ENCODE results near the gene CNTN1. TPM values are rescaled to one million over a fixed set of nuclear protein-coding genes. Genes with fewer than 3 reads are reported as not detected.

CNTN1 gene
- total and polyA plus RNA-seq, 2 experiments from 2014 or later: 0.58 to 2.4 TPM

DNA sequence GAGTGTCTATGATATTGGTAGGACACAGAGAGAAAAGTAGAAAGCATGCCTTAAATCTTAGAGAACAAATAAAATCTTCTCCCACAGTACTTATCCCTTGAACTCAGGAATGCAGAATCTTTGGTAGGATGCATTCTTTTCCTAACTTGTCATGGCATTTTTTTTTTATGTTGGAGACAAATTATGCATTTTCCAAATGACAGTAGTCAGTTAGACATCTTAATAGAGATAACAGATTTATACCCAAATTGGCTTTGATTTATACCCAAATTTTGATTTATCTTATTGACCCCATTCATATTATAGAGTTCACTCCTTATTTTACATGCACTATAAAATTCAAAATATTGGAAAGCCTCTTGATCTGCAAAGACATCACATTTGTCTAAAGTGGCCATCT, 132.9 kb downstream of the CNTN1 start:
- H3K9me2 ChIP-seq (replicated peaks; ENCODE audit: insufficient read depth): no peaks in the 10 kb centered on the region
- TF ChIP-seq EZH2 (IDR thresholded peaks at IDR 0.05; ENCODE audit: borderline replicate concordance) (no peak), EZH2phosphoT487 (IDR thresholded peaks at IDR 0.05; ENCODE audit: low read depth, severe bottlenecking, unreplicated experiment) (no peak)
- TF ChIP-seq, protein P1, sequence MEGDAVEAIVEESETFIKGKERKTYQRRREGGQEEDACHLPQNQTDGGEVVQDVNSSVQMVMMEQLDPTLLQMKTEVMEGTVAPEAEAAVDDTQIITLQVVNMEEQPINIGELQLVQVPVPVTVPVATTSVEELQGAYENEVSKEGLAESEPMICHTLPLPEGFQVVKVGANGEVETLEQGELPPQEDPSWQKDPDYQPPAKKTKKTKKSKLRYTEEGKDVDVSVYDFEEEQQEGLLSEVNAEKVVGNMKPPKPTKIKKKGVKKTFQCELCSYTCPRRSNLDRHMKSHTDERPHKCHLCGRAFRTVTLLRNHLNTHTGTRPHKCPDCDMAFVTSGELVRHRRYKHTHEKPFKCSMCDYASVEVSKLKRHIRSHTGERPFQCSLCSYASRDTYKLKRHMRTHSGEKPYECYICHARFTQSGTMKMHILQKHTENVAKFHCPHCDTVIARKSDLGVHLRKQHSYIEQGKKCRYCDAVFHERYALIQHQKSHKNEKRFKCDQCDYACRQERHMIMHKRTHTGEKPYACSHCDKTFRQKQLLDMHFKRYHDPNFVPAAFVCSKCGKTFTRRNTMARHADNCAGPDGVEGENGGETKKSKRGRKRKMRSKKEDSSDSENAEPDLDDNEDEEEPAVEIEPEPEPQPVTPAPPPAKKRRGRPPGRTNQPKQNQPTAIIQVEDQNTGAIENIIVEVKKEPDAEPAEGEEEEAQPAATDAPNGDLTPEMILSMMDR (IDR thresholded peaks at IDR 0.05; ENCODE audit: poor library complexity): no peak
- H3K27ac ChIP-seq: no peak overlapping the region
- H2AFZ ChIP-seq: no peak overlapping the region
- H3K9me3 ChIP-seq (ENCODE audit: low read depth): no peaks in the 10 kb centered on the region
- no peak overlapping the region for H3K4me2 ChIP-seq
- H3K36me3 ChIP-seq (replicated peaks; ENCODE audit: insufficient read depth, low read depth): no peaks in the 10 kb centered on the region
- H3K79me2 ChIP-seq: no peaks in the 10 kb centered on the region
- no peaks in the 10 kb centered on the region for H3K4me1 ChIP-seq (ENCODE audit: insufficient read depth)
- DNase-seq (ENCODE audit: low spot score): no peak
- no peaks in the 10 kb centered on the region for H4K20me1 ChIP-seq (ENCODE audit: insufficient read depth, poor library complexity, severe bottlenecking)
- no peak overlapping the region for H3K4me3 ChIP-seq
- H3K27me3 ChIP-seq: no peaks in the 10 kb centered on the region

DNA sequence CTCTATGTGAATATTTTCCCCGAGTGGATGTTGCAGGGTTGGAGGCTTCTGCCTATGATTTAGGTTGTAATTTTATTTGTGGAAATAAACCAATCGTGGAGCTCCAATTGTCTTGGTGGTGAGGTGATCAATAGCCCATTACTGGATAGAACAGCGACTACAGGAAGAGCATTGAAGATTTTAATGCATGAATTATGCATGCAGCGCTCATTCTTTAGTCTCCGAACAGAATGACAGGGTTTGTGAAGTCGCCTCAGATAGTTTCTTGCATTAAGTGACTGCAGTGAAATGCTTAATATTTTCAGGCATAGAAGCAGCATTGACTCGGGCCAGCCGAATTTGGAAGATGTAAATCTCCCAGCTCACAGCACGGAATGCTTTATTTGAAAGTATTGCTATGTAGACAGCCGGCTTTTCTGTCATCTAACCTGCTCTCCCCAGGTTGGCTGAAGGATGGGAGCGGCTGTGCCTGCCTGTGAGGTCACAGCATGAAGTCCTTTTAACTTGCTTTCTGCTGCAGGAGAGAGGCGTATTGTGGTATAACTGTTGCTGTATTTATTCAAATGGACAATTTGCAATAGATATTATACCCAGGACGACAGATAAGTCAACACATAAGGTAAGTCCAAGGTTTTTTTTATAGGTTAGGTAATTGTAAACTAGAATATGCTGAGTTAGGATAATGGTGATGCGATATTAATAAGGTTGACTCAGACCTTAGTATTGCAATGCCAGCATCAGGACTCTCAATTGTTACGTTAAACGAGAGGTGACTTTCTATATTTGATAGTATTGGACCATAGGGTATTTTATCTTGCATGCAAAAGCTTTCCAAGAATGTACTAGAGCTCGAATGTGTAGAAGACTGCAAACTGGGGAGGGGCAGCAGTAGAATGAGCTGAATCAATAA, 135.7 kb downstream of the CNTN1 start:
- Histone ChIP-seq H4K20me1 (ENCODE audit: insufficient read depth, poor library complexity, severe bottlenecking) (no peaks in the 10 kb centered on the region), H3K27me3 (no peaks in the 10 kb centered on the region), H2AFZ (no peak overlapping the region), H3K36me3 (replicated peaks; ENCODE audit: insufficient read depth, low read depth) (no peaks in the 10 kb centered on the region), H3K4me2 (peak overlapping the region; percentile 47), H3K27ac (no peak overlapping the region), H3K9me3 (ENCODE audit: low read depth) (no peaks in the 10 kb centered on the region), H3K4me3 (no peak overlapping the region), H3K4me1 (ENCODE audit: insufficient read depth) (no peaks in the 10 kb centered on the region), H3K9me2 (replicated peaks; ENCODE audit: insufficient read depth) (no peaks in the 10 kb centered on the region), H3K79me2 (no peaks in the 10 kb centered on the region)
- TF ChIP-seq EZH2 (IDR thresholded peaks at IDR 0.05; ENCODE audit: borderline replicate concordance) (no peak), EZH2phosphoT487 (IDR thresholded peaks at IDR 0.05; ENCODE audit: low read depth, severe bottlenecking, unreplicated experiment) (no peak)
- TF ChIP-seq, protein P1 (IDR thresholded peaks at IDR 0.05; ENCODE audit: poor library complexity): no peak
- 47% methylated on average over 17 of the region's 17 CpGs for WGBS (ENCODE audit: low lambda C conversion rate, missing lambda C conversion rate)
- DNase-seq (ENCODE audit: low spot score): peak; percentile 6

DNA sequence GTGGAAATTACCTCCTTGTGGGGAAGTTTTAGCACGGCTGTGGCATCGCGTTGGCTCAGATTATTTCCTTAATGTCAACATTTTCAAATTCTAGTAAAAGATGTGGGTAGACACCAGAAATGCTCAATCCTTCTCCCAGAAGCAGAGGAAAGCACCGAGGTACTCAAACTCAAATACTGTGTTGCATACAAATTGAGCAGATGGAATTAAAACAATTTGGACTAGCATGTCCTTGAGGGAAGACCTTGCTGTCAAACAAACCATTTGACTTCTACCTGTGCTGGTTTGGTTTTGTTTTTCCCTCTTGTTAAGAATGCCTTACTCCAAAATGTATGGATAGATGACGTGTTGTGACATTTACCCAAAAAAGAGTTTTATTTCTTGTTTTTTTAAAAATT, 136.4 kb downstream of the CNTN1 start:
- no peaks in the 10 kb centered on the region for H3K36me3 ChIP-seq (replicated peaks; ENCODE audit: insufficient read depth, low read depth)
- WGBS (ENCODE audit: low lambda C conversion rate, missing lambda C conversion rate): 73% methylated on average over 5 of the region's 5 CpGs
- H3K4me2 ChIP-seq: no peak overlapping the region
- no peaks in the 10 kb centered on the region for H3K27me3 ChIP-seq
- H4K20me1 ChIP-seq (ENCODE audit: insufficient read depth, poor library complexity, severe bottlenecking): no peaks in the 10 kb centered on the region
- H3K4me3 ChIP-seq: no peak overlapping the region
- no peaks in the 10 kb centered on the region for H3K9me3 ChIP-seq (ENCODE audit: low read depth)
- no peak overlapping the region for H3K27ac ChIP-seq
- H3K4me1 ChIP-seq (ENCODE audit: insufficient read depth): no peaks in the 10 kb centered on the region
- H2AFZ ChIP-seq: no peak overlapping the region
- no peaks in the 10 kb centered on the region for H3K79me2 ChIP-seq
- H3K9me2 ChIP-seq (replicated peaks; ENCODE audit: insufficient read depth): no peaks in the 10 kb centered on the region
- no peak for DNase-seq (ENCODE audit: low spot score)
- TF ChIP-seq, protein P1 (IDR thresholded peaks at IDR 0.05; ENCODE audit: poor library complexity): no peak
- TF ChIP-seq EZH2 (IDR thresholded peaks at IDR 0.05; ENCODE audit: borderline replicate concordance): no peak
- no peak for TF ChIP-seq EZH2phosphoT487 (IDR thresholded peaks at IDR 0.05; ENCODE audit: low read depth, severe bottlenecking, unreplicated experiment)

All from hepatocyte (in vitro differentiated cells).